ENCODE data around the gene BLVRB. TPM values are rescaled to one million over a fixed set of nuclear protein-coding genes. Genes with fewer than 3 reads are reported as not detected.

BLVRB gene
- total and polyA plus RNA-seq, 10 of the 15 experiments (the other 5 are each of a cell fraction or from before 2014, with no cell fraction given): 6.3 to 53.3 (median 27.8) TPM

GRCh38 chr19:40403262-40403984 is 62.1 kb downstream of the BLVRB start (continued):
- TF ChIP-seq, protein P1, sequence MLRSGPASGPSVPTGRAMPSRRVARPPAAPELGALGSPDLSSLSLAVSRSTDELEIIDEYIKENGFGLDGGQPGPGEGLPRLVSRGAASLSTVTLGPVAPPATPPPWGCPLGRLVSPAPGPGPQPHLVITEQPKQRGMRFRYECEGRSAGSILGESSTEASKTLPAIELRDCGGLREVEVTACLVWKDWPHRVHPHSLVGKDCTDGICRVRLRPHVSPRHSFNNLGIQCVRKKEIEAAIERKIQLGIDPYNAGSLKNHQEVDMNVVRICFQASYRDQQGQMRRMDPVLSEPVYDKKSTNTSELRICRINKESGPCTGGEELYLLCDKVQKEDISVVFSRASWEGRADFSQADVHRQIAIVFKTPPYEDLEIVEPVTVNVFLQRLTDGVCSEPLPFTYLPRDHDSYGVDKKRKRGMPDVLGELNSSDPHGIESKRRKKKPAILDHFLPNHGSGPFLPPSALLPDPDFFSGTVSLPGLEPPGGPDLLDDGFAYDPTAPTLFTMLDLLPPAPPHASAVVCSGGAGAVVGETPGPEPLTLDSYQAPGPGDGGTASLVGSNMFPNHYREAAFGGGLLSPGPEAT (IDR thresholded peaks at IDR 0.05; ENCODE audit: low read depth): no peak
- TF ChIP-seq SMARCA5 (IDR thresholded peaks at IDR 0.05) (peak; percentile 98), TCF12 (IDR thresholded peaks at IDR 0.05; ENCODE audit: low read depth, low read length) (no peak), LARP7 (IDR thresholded peaks at IDR 0.05) (no peak), MYC (IDR thresholded peaks at IDR 0.05; ENCODE audit: insufficient read depth, insufficient read length, insufficient replicate concordance, low read length, severe bottlenecking) (no peak), CREB1 (IDR thresholded peaks at IDR 0.05; ENCODE audit: low read depth) (no peak), EZH2 (IDR thresholded peaks at IDR 0.05; ENCODE audit: borderline replicate concordance, control insufficient read depth, low read depth, low read length) (no peak), ZNF622 (IDR thresholded peaks at IDR 0.05) (no peak), MXI1 (IDR thresholded peaks at IDR 0.05; ENCODE audit: low read depth, low read length) (no peak), ZNF217 (IDR thresholded peaks at IDR 0.05) (peak; percentile 97), EGR1 (IDR thresholded peaks at IDR 0.05; ENCODE audit: borderline replicate concordance in 1 of 2, low read depth in 2 of 2, low read length in 2 of 2) (peak in 1 of 2 experiments; percentile 63; a peak in 1 of 3 replicates), REST (IDR thresholded peaks at IDR 0.05; ENCODE audit: low read depth, low read length) (no peak), POLR2A (IDR thresholded peaks at IDR 0.05; ENCODE audit: low read depth, low read length) (peak; percentile 44), CREM (IDR thresholded peaks at IDR 0.05; ENCODE audit: low read depth) (no peak), CHD1 (IDR thresholded peaks at IDR 0.05; ENCODE audit: low read depth, low read length) (no peak)
- TF ChIP-seq, protein P2, sequence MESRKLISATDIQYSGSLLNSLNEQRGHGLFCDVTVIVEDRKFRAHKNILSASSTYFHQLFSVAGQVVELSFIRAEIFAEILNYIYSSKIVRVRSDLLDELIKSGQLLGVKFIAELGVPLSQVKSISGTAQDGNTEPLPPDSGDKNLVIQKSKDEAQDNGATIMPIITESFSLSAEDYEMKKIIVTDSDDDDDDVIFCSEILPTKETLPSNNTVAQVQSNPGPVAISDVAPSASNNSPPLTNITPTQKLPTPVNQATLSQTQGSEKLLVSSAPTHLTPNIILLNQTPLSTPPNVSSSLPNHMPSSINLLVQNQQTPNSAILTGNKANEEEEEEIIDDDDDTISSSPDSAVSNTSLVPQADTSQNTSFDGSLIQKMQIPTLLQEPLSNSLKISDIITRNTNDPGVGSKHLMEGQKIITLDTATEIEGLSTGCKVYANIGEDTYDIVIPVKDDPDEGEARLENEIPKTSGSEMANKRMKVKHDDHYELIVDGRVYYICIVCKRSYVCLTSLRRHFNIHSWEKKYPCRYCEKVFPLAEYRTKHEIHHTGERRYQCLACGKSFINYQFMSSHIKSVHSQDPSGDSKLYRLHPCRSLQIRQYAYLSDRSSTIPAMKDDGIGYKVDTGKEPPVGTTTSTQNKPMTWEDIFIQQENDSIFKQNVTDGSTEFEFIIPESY (IDR thresholded peaks at IDR 0.05): no peak

Data from GM12878 (cell line).